HepG2 (cell line): ENCODE data around the gene HLA-DOA.

Source experiments
- KAT8 ChIP-seq: IDR thresholded peaks from 2 replicates; pipeline ENCODE4 v1.6.1; 2016; ENCODE audit warnings: missing genetic modification reagents, missing compliant biosample characterization
- ZNF350 ChIP-seq: sonication (generic); formaldehyde crosslinking; IDR thresholded peaks from 2 replicates; pipeline ENCODE4 v1.4.0; 2020; ENCODE audit warnings: mild to moderate bottlenecking, low read depth, missing genetic modification reagents, borderline replicate concordance

GRCh38 chr6:33018904-33019303 lies 9.5 kb upstream of the HLA-DOA start:
- TF ChIP-seq KAT8, result no peak
- no peak for TF ChIP-seq ZNF350 (CRISPR knock-in tag)
